Skeletal muscle satellite cell (primary cell): ENCODE measurements around the gene BCL11A.

ENCODE experiments used
- H3K27me3 ChIP-seq: 2 replicates; pipeline ENCODE4 v1.7.0; 2013; ENCODE audit warnings: low read length; ENCODE audit not compliant: control insufficient read depth, insufficient read depth
- H3K36me3 ChIP-seq: 2 replicates; pipeline ENCODE4 v1.7.0; 2013; ENCODE audit warnings: mild to moderate bottlenecking, control low read depth, low read length; ENCODE audit not compliant: insufficient read depth
- H3K4me1 ChIP-seq: 2 replicates; pipeline ENCODE4 v1.7.0; 2013; ENCODE audit warnings: low read length; ENCODE audit not compliant: control insufficient read depth, insufficient read depth
- H3K4me2 ChIP-seq: 2 replicates; pipeline ENCODE4 v1.7.0; 2013; ENCODE audit warnings: mild to moderate bottlenecking, low read length
- H3K4me3 ChIP-seq: 2 replicates; pipeline ENCODE4 v1.7.0; 2013; ENCODE audit warnings: low read length
- H3K9ac ChIP-seq: 2 replicates; pipeline ENCODE4 v1.7.0; 2013; ENCODE audit warnings: mild to moderate bottlenecking, low read depth, low read length, moderate library complexity
- H3K9me3 ChIP-seq: replicated peaks from 2 replicates; pipeline ENCODE4 v1.7.0; 2013; ENCODE audit warnings: mild to moderate bottlenecking, control low read depth, low read length

BCL11A gene

DNA sequence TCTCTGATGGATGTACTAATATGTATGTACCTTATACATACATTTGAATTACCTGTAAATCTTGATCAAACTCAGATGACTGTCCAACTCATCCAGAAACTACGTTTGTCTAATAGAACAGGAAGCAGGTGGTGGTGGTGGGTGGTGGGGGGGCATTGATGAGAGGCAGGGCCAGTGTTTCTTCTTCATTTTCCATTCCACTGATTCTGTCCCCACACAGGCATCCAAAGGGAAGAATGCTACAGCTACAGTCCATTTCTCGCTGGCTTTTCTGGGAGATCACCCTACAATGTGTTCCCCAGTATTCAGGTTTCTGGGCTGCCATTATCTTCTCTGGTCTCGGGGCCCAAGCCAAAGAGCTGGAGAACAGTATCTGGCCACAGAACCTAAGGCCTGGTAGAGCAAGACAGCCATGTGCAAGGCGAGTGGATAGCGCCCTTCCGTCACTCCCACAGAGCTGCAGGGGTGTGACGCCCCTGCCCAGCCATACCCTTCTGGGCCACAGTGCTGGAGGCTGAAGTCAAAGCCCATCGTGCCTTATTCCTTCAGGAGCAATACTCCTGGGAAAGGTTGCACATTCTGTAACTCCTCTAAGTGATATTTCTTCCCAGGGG is 54.5 kb downstream of the BCL11A start:
- H3K36me3 ChIP-seq, result no peaks in the 10 kb centered on the region
- H3K4me2 ChIP-seq, result no peak overlapping the region
- H3K4me3 ChIP-seq, result no peak overlapping the region
- H3K9me3 ChIP-seq, result no peaks in the 10 kb centered on the region
- H3K27me3 ChIP-seq, result no peaks in the 10 kb centered on the region
- H3K9ac ChIP-seq, result no peak overlapping the region
- no peaks in the 10 kb centered on the region for H3K4me1 ChIP-seq

DNA sequence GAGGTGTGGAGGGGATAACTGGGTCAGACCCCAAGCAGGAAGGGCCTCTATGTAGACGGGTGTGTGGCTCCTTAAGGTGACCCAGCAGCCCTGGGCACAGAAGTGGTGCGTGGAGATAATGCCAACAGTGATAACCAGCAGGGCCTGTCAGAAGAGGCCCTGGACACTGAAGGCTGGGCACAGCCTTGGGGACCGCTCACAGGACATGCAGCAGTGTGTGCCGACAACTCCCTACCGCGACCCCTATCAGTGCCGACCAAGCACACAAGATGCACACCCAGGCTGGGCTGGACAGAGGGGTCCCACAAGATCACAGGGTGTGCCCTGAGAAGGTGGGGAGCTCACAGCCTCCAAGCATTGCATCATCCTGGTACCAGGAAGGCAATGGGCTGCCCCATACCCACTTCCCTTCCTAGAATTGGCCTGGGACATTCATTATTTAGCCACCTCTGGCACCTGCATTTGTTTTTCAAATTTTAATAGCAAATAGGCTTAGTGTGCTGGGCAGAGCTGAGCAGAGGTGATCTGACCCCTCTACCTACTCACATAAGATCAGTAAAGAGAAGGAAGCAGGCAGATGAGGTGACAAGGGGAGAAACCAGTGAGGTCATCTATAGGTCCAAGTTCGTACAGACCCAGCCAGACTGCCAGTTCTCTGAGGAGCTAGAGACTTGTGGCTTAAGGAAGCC is 55.2 kb downstream of the BCL11A start:
- H3K27me3 ChIP-seq, result no peaks in the 10 kb centered on the region
- no peak overlapping the region for H3K4me2 ChIP-seq
- H3K4me3 ChIP-seq, result no peak overlapping the region
- no peaks in the 10 kb centered on the region for H3K36me3 ChIP-seq
- no peaks in the 10 kb centered on the region for H3K4me1 ChIP-seq
- H3K9me3 ChIP-seq, result no peaks in the 10 kb centered on the region
- H3K9ac ChIP-seq, result no peak overlapping the region

DNA sequence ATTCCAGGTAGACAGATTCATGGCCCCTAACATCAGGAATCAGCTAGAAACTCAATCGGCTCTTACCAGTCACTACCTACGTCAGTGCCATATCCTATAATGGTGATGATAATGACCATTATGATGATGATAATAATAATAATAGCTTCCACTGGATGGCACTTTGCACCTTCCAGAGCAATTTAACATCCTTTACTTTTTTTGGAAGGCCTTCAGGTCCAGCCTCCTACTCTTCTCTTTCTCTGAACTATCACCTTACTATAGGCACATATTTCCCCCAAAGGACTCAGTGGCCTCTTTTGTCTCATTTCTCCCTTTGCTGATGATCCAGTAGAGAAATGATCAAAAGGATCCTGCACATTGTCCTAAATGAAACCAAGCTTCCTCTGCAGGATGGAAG is 56.0 kb downstream of the BCL11A start:
- Histone ChIP-seq H3K36me3 (no peaks in the 10 kb centered on the region), H3K27me3 (no peaks in the 10 kb centered on the region), H3K9me3 (no peaks in the 10 kb centered on the region), H3K4me1 (no peaks in the 10 kb centered on the region), H3K9ac (no peak overlapping the region), H3K4me2 (no peak overlapping the region), H3K4me3 (no peak overlapping the region)

DNA sequence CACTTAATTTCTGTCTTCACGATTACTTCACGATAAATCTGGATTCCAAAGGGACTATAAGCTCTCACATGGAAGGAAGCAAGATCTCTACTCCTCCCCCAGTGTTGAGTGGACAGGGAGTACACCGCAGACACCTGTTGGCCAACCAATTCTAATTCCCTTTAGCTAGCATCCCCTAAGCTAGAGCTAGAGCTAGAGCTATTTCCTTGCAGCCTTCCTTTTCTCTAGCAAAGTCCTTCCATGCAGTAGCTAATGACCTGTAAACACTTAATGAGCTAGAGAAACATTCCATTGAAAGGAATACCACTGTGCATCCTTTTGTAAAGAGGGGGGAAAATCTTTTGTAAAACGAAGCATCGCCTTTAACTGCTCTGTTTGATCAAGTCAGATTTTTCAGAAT is 56.5 kb downstream of the BCL11A start:
- no peaks in the 10 kb centered on the region for H3K9me3 ChIP-seq
- H3K36me3 ChIP-seq, result no peaks in the 10 kb centered on the region
- H3K4me2 ChIP-seq, result no peak overlapping the region
- H3K4me3 ChIP-seq, result no peak overlapping the region
- no peaks in the 10 kb centered on the region for H3K4me1 ChIP-seq
- H3K27me3 ChIP-seq, result no peaks in the 10 kb centered on the region
- no peak overlapping the region for H3K9ac ChIP-seq

DNA sequence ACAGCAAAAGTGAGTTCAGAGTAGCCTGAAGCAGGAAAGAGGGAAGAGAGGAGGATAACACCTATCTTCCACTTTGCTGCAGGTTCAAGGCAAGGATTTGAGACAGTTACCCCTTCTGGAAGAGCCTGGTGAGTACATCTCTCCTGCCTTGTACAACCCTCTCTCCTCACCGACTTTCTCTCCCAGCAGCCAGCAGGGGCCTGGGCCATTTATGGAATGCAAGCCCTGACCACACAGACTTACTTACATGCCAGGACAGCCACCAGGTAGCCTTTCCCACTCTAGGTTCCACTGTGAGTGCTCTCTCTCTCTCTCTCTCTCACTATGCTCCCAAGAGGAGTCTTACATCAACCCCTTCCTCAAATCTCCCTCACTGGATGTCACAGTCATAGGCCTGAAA is 57.0 kb downstream of the BCL11A start:
- Histone ChIP-seq H3K4me3 (no peak overlapping the region), H3K36me3 (no peaks in the 10 kb centered on the region), H3K4me1 (no peaks in the 10 kb centered on the region), H3K27me3 (no peaks in the 10 kb centered on the region), H3K9ac (no peak overlapping the region), H3K4me2 (no peak overlapping the region), H3K9me3 (no peaks in the 10 kb centered on the region)

DNA sequence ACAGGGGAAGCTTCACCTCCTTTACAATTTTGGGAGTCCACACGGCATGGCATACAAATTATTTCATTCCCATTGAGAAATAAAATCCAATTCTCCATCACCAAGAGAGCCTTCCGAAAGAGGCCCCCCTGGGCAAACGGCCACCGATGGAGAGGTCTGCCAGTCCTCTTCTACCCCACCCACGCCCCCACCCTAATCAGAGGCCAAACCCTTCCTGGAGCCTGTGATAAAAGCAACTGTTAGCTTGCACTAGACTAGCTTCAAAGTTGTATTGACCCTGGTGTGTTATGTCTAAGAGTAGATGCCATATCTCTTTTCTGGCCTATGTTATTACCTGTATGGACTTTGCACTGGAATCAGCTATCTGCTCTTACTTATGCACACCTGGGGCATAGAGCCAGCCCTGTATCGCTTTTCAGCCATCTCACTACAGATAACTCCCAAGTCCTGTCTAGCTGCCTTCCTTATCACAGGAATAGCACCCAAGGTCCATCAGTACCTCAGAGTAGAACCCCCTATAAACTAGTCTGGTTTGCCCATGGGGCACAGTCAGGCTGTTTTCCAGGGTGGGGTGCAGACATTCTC is 58.3 kb downstream of the BCL11A start:
- H3K27me3 ChIP-seq, result no peaks in the 10 kb centered on the region
- no peaks in the 10 kb centered on the region for H3K9me3 ChIP-seq
- H3K4me3 ChIP-seq, result no peak overlapping the region
- no peaks in the 10 kb centered on the region for H3K4me1 ChIP-seq
- no peak overlapping the region for H3K9ac ChIP-seq
- no peak overlapping the region for H3K4me2 ChIP-seq
- no peaks in the 10 kb centered on the region for H3K36me3 ChIP-seq

DNA sequence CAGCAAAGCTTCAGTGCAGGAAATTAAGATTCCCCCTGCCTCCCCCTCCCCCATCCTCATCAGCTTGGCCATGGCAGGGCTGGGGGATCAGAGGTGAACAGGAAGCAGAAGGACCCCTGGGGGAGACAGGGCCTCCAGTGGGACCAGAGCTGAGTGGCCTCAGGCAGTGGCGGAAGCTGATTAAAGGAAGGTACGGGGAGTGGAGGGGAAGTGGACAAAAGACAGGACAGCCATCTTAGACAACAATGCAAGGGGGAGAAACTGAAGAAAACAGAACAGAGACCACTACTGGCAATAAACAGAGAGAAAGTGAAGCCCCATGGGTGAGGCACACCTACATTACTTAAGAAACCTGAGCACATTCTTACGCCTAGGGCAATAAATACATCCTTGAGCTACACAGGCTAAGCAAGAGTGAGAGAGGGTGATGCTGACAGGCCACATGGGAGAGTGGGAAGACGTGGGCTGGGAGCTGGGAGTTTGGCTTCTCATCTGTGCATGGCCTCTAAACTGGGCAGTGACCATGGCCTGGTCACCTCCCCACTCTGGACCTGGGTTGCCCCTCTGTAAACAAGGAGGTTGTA is 59.6 kb downstream of the BCL11A start:
- Histone ChIP-seq H3K4me1 (no peaks in the 10 kb centered on the region), H3K4me2 (no peak overlapping the region), H3K9ac (no peak overlapping the region), H3K27me3 (no peaks in the 10 kb centered on the region), H3K9me3 (no peaks in the 10 kb centered on the region), H3K4me3 (no peak overlapping the region), H3K36me3 (no peaks in the 10 kb centered on the region)

DNA sequence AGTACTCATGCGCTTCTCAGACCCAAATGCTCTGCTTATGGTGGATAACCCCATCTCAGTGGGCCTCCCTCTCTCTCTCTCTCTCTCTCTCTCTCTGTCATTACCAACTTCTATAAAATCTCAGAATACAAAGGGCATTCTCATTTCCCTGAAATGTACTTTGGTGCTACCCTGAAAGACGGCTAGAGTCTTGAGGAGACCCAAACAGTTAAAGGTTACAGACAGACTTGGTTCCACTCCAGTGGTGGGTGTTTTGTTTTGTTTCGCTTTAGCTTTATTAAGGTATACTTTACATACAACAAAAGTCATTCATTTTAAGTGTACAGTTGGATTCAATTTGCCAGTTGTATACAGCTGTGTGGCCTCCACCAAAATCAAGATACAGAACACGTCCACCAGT is 60.9 kb downstream of the BCL11A start:
- H3K36me3 ChIP-seq, result no peaks in the 10 kb centered on the region
- no peaks in the 10 kb centered on the region for H3K9me3 ChIP-seq
- H3K4me2 ChIP-seq, result no peak overlapping the region
- H3K9ac ChIP-seq, result no peak overlapping the region
- H3K4me1 ChIP-seq, result no peaks in the 10 kb centered on the region
- H3K27me3 ChIP-seq, result no peaks in the 10 kb centered on the region
- no peak overlapping the region for H3K4me3 ChIP-seq

DNA sequence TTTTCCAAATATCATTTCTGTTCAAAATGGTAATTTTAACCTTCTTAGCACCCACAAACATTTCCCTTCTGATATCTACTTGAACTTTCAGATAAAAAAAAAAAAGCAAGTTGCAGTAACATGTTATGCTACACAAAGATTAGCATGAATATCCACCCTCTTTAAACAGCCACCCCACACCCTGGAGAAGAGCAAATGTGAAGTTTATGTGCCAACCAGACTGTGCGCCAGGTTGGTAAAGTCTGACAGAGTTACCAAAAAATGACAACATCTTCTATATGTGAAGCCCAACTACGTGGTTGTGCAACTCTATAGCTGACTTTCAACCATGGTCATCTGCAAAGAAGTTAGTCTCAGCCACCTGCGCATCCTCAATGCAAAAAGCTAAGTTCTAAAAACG is 62.6 kb downstream of the BCL11A start:
- no peaks in the 10 kb centered on the region for H3K9me3 ChIP-seq
- H3K9ac ChIP-seq, result no peak overlapping the region
- no peaks in the 10 kb centered on the region for H3K36me3 ChIP-seq
- no peak overlapping the region for H3K4me2 ChIP-seq
- no peaks in the 10 kb centered on the region for H3K4me1 ChIP-seq
- H3K27me3 ChIP-seq, result no peaks in the 10 kb centered on the region
- no peak overlapping the region for H3K4me3 ChIP-seq

DNA sequence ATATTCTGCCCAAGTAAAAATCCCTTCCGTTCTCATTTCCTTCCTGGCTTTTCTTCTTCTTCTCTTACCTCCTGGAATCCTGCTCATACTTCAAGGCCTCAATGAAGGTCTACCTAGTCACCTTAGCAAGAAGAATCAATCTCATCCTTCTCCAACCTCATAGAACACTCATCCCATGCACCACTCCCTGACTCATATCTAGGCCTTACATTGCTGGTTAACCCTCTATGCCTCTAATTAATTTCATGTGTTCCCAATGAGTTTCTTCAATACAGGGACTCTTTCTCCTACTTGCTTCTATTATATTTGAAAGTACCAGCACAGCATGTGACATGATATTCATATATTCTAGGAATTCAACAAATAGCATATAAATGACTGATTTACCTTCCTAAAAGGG is 63.0 kb downstream of the BCL11A start:
- H3K4me3 ChIP-seq, result no peak overlapping the region
- H3K4me1 ChIP-seq, result no peaks in the 10 kb centered on the region
- no peaks in the 10 kb centered on the region for H3K9me3 ChIP-seq
- no peak overlapping the region for H3K9ac ChIP-seq
- H3K36me3 ChIP-seq, result no peaks in the 10 kb centered on the region
- H3K27me3 ChIP-seq, result no peaks in the 10 kb centered on the region
- no peak overlapping the region for H3K4me2 ChIP-seq

DNA sequence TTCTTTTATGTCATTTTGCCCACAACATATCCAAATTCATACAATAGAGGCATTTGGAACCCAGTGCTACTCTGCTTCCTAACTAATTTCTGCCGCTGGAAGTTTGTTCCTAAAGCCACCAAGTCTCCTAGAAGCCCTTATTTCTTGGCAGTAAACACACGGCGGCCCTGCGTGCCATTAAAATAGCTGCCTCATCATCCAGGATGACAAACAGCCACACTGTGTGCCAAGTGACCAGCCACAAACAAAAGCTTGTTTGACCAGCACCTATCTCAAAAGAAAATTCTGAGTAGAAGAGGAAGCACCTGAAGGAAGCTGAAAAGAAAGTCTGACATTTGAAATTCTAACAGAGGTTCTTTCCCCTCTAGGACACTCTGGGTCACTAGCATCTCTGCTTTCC is 64.2 kb downstream of the BCL11A start:
- no peak overlapping the region for H3K9ac ChIP-seq
- no peaks in the 10 kb centered on the region for H3K36me3 ChIP-seq
- no peak overlapping the region for H3K4me3 ChIP-seq
- peaks cover 3% of the 10 kb centered on the region for H3K4me1 ChIP-seq
- H3K27me3 ChIP-seq, result no peaks in the 10 kb centered on the region
- no peak overlapping the region for H3K4me2 ChIP-seq
- H3K9me3 ChIP-seq, result no peaks in the 10 kb centered on the region

DNA sequence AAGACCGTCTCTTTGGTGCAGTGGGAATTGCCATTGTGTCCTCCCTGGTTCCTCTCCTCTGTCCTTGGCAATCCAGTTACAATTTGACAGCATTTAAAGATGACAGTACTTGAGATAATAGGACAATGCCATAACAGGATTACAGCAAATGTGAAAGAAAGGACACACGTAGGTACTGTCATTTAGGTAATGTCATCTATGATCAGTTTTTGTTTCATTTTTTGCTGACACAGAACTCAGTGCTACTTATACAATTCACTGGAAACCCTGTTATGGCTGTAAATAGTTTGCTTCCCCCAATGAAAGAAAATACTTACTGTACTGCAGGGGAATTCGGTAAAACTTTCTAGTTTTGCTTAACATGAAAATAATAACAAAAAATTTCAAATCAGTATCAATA is 65.2 kb downstream of the BCL11A start:
- Histone ChIP-seq H3K4me3 (no peak overlapping the region), H3K4me2 (no peak overlapping the region), H3K9me3 (no peaks in the 10 kb centered on the region), H3K36me3 (no peaks in the 10 kb centered on the region), H3K27me3 (no peaks in the 10 kb centered on the region), H3K4me1 (peaks cover 12% of the 10 kb centered on the region), H3K9ac (no peak overlapping the region)
